SU-DHL-6 (cell line): ENCODE data around the gene EWSR1.
"Not testable (repeated sequence)": the region's sequence is repeated elsewhere in the genome, so short reads cannot be mapped to it uniquely, and the experiment has no call there.

Source experiments
- H2AFZ ChIP-seq: fragments of 200-600 bp; sonication (generic); 2 replicates; pipeline ENCODE4 v1.6.1; 2014; ENCODE audit warnings: low read depth, mild to moderate bottlenecking, moderate library complexity, mixed read lengths, antibody characterized with exemption, low read length; ENCODE audit not compliant: severe bottlenecking
- H3F3A ChIP-seq: fragments of 200-600 bp; shearing (Covaris generic); 2 replicates; pipeline ENCODE4 v1.6.0; 2016; ENCODE audit warnings: antibody characterized with exemption, mild to moderate bottlenecking; ENCODE audit not compliant: insufficient read depth
- H3K27ac ChIP-seq: fragments of 200-600 bp; sonication (generic); 2 replicates; pipeline ENCODE4 v1.5.1; 2016; ENCODE audit warnings: low read depth, mild to moderate bottlenecking, low read length, moderate library complexity, mixed read lengths
- H3K27me3 ChIP-seq: fragments of 200-600 bp; sonication (generic), shearing (Covaris generic); 2 replicates; pipeline ENCODE4 v1.6.0; 2014; ENCODE audit warnings: mild to moderate bottlenecking, low read length
- H3K36me3 ChIP-seq: fragments of 200-600 bp; sonication (generic); 2 replicates; pipeline ENCODE4 v1.6.1; 2014; ENCODE audit warnings: mild to moderate bottlenecking, low read length, mixed read lengths
- H3K4me2 ChIP-seq: fragments of 300-600, 200-600 bp; shearing (Covaris generic), sonication (generic); 2 replicates; pipeline ENCODE4 v1.6.0; 2014; ENCODE audit warnings: low read length, low read depth, mild to moderate bottlenecking; ENCODE audit not compliant: poor library complexity, severe bottlenecking
- H3K4me3 ChIP-seq: fragments of 200-600 bp; sonication (generic); 2 replicates; pipeline ENCODE4 v1.5.1; 2014; ENCODE audit warnings: antibody characterized with exemption, low read length, mild to moderate bottlenecking, mixed read lengths; ENCODE audit not compliant: insufficient read depth, poor library complexity, severe bottlenecking
- H3K79me2 ChIP-seq: fragments of 200-600 bp; sonication (generic); 2 replicates; pipeline ENCODE4 v1.6.1; 2014; ENCODE audit warnings: mild to moderate bottlenecking, low read length, moderate library complexity; ENCODE audit not compliant: insufficient read depth
- H3K9ac ChIP-seq: fragments of 200-600 bp; sonication (generic); 2 replicates; pipeline ENCODE4 v1.7.0; 2014; ENCODE audit warnings: mild to moderate bottlenecking, low read length
- H3K9me2 ChIP-seq: fragments of 200-600 bp; sonication (generic); replicated peaks from 2 replicates; pipeline ENCODE4 v1.6.1; 2014; ENCODE audit warnings: low read length; ENCODE audit not compliant: insufficient read depth
- H3K9me3 ChIP-seq: fragments of 200-600 bp; sonication (generic); 2 replicates; pipeline ENCODE4 v1.6.1; 2014; ENCODE audit warnings: low read length, mixed read lengths; ENCODE audit not compliant: insufficient read depth
- H4K20me1 ChIP-seq: fragments of 200-600 bp; sonication (generic); 2 replicates; pipeline ENCODE4 v1.6.1; 2014; ENCODE audit warnings: low read depth, mild to moderate bottlenecking, antibody characterized with exemption, low read length, moderate library complexity, mixed read lengths
- CTCF ChIP-seq: fragments of 200-600 bp; sonication (generic); IDR thresholded peaks from one replicate; pipeline ENCODE4 v1.5.1; 2017; ENCODE audit warnings: antibody characterized with exemption, mild to moderate bottlenecking, low read length, moderate library complexity; ENCODE audit not compliant: insufficient read depth, poor library complexity, severe bottlenecking
- EZH2phosphoT487 ChIP-seq: fragments of 200-600 bp; sonication (generic), shearing (Covaris generic); conservative IDR thresholded peaks from 2 replicates; pipeline ENCODE4 v1.6.1; 2018; ENCODE audit warnings: mild to moderate bottlenecking, antibody characterized with exemption, low read length, moderate library complexity, mixed read lengths

The EWSR1 gene

GRCh38 chr22:29343313-29343805 is 75.3 kb downstream of the EWSR1 start:
- TF ChIP-seq EZH2phosphoT487 (no peak), CTCF (no peak)
- H3K36me3 ChIP-seq: peaks cover 10% of the 10 kb centered on the region; the same call in 1 of the 2 replicates

GRCh38 chr22:29344137-29344536 is 76.1 kb downstream of the EWSR1 start:
- Histone ChIP-seq H3K36me3 (peaks cover 15% of the 10 kb centered on the region; the same call in 1 of the 2 replicates), H3K4me2 (no peak overlapping the region), H4K20me1 (no peaks in the 10 kb centered on the region), H3K79me2 (no peaks in the 10 kb centered on the region), H3K9me2 (no peaks in the 10 kb centered on the region), H3K9me3 (no peaks in the 10 kb centered on the region), H3F3A (no peaks in the 10 kb centered on the region), H3K27me3 (no peaks in the 10 kb centered on the region), H3K27ac (no peak overlapping the region), H2AFZ (no peak overlapping the region), H3K4me3 (no peak overlapping the region), H3K9ac (no peak overlapping the region)
- TF ChIP-seq CTCF (no peak), EZH2phosphoT487 (no peak)

More at GRCh38 chr22:29343313-29343805, 75.3 kb downstream of the EWSR1 start:
- H3F3A ChIP-seq: no peaks in the 10 kb centered on the region
- H2AFZ ChIP-seq: no peak overlapping the region
- no peaks in the 10 kb centered on the region for H3K79me2 ChIP-seq
- no peak overlapping the region for H3K9ac ChIP-seq
- no peaks in the 10 kb centered on the region for H3K9me2 ChIP-seq
- H3K27me3 ChIP-seq: no peaks in the 10 kb centered on the region
- no peak overlapping the region for H3K27ac ChIP-seq
- no peak overlapping the region for H3K4me3 ChIP-seq
- no peak overlapping the region for H3K4me2 ChIP-seq
- no peaks in the 10 kb centered on the region for H3K9me3 ChIP-seq
- H4K20me1 ChIP-seq: no peaks in the 10 kb centered on the region

- not testable (repeated sequence) for H3K9ac ChIP-seq, H3K4me2 ChIP-seq, H3K9me2 ChIP-seq, H3K79me2 ChIP-seq, H2AFZ ChIP-seq, H4K20me1 ChIP-seq, H3K27ac ChIP-seq, H3K4me3 ChIP-seq, H3F3A ChIP-seq, H3K27me3 ChIP-seq, H3K9me3 ChIP-seq
- H3K36me3 ChIP-seq: peaks cover 15% of the 10 kb centered on the region; the same call in 1 of the 2 replicates
These were observed 76.8 kb downstream of the EWSR1 start for GRCh38 chr22:29344889-29345288.

- no peak overlapping the region for H2AFZ ChIP-seq
- no peak overlapping the region for H3K27ac ChIP-seq
- no peaks in the 10 kb centered on the region for H3F3A ChIP-seq
- peaks cover 15% of the 10 kb centered on the region; the same call in 1 of the 2 replicates for H3K36me3 ChIP-seq
- no peak overlapping the region for H3K4me3 ChIP-seq
- no peak overlapping the region for H3K4me2 ChIP-seq
- no peak overlapping the region for H3K9ac ChIP-seq
- no peaks in the 10 kb centered on the region for H3K27me3 ChIP-seq
- no peaks in the 10 kb centered on the region for H4K20me1 ChIP-seq
- H3K9me3 ChIP-seq: no peaks in the 10 kb centered on the region
- H3K9me2 ChIP-seq: no peaks in the 10 kb centered on the region
- TF ChIP-seq CTCF (no peak), EZH2phosphoT487 (no peak)
- H3K79me2 ChIP-seq: no peaks in the 10 kb centered on the region
These were observed 77.9 kb downstream of the EWSR1 start for GRCh38 chr22:29345932-29346331.
